Prostate gland (tissue), 2 donors: Measurements from ENCODE around the gene TP53INP2.
"Not testable (repeated sequence)": the region's sequence is repeated elsewhere in the genome, so short reads cannot be mapped to it uniquely, and the experiment has no call there.

Experiments
- POLR2AphosphoS5 ChIP-seq: sonication (generic); formaldehyde crosslinking; IDR thresholded peaks from one replicate; pipeline ENCODE4 v1.6.1; 2017; ENCODE audit warnings: antibody characterized with exemption
- TF ChIP-seq, protein P1 (sequence below), 4 experiments: fragments of 200-600 bp in 2 of 4; fragments of 450-650 bp in 2 of 4; sonication (generic) in 2 of 4; IDR thresholded peaks; 1 replicate in 3 of 4; 2 replicates in 1 of 4; pipeline ENCODE4 v1.5.1; 2016 to 2019; ENCODE audit warnings: antibody characterized with exemption in 4 of 4, mild to moderate bottlenecking in 2 of 4, moderate library complexity in 2 of 4

DNA sequence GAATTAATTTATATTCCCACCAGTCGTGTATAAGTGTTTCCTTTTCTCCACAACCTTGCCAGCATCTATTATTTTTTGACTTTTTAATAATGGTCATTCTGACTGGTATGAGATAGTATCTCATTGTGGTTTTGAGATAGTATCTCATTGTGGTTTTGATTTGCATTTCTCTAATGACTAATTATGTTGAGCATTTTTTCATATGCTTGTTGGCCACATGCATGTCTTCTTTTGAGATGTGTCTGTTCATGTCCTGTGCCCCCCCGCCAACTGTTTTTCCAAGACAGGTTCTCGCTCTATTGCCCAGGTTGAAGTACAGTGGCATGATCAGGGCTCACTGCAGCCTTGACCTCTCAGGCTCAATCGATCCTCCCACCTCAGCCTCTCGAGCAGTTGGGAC is 42.3 kb upstream of the TP53INP2 start:
- TF ChIP-seq, protein P1, sequence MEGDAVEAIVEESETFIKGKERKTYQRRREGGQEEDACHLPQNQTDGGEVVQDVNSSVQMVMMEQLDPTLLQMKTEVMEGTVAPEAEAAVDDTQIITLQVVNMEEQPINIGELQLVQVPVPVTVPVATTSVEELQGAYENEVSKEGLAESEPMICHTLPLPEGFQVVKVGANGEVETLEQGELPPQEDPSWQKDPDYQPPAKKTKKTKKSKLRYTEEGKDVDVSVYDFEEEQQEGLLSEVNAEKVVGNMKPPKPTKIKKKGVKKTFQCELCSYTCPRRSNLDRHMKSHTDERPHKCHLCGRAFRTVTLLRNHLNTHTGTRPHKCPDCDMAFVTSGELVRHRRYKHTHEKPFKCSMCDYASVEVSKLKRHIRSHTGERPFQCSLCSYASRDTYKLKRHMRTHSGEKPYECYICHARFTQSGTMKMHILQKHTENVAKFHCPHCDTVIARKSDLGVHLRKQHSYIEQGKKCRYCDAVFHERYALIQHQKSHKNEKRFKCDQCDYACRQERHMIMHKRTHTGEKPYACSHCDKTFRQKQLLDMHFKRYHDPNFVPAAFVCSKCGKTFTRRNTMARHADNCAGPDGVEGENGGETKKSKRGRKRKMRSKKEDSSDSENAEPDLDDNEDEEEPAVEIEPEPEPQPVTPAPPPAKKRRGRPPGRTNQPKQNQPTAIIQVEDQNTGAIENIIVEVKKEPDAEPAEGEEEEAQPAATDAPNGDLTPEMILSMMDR (IDR thresholded peaks at IDR 0.05), result not testable (repeated sequence)
- not testable (repeated sequence) for TF ChIP-seq POLR2AphosphoS5
